GM21786 (cell line): ENCODE measurements around the gene CCPG1.
"Not testable (repeated sequence)": the region's sequence is repeated elsewhere in the genome, so short reads cannot be mapped to it uniquely, and the experiment has no call there.

ENCODE experiments used
- ATAC-seq: cut with Tn5 transposase; IDR thresholded peaks from one replicate; pipeline ENCODE4 v1.9.1; 2021; ENCODE audit not compliant: unreplicated experiment

CCPG1 gene, protein sequence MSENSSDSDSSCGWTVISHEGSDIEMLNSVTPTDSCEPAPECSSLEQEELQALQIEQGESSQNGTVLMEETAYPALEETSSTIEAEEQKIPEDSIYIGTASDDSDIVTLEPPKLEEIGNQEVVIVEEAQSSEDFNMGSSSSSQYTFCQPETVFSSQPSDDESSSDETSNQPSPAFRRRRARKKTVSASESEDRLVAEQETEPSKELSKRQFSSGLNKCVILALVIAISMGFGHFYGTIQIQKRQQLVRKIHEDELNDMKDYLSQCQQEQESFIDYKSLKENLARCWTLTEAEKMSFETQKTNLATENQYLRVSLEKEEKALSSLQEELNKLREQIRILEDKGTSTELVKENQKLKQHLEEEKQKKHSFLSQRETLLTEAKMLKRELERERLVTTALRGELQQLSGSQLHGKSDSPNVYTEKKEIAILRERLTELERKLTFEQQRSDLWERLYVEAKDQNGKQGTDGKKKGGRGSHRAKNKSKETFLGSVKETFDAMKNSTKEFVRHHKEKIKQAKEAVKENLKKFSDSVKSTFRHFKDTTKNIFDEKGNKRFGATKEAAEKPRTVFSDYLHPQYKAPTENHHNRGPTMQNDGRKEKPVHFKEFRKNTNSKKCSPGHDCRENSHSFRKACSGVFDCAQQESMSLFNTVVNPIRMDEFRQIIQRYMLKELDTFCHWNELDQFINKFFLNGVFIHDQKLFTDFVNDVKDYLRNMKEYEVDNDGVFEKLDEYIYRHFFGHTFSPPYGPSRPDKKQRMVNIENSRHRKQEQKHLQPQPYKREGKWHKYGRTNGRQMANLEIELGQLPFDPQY

DNA sequence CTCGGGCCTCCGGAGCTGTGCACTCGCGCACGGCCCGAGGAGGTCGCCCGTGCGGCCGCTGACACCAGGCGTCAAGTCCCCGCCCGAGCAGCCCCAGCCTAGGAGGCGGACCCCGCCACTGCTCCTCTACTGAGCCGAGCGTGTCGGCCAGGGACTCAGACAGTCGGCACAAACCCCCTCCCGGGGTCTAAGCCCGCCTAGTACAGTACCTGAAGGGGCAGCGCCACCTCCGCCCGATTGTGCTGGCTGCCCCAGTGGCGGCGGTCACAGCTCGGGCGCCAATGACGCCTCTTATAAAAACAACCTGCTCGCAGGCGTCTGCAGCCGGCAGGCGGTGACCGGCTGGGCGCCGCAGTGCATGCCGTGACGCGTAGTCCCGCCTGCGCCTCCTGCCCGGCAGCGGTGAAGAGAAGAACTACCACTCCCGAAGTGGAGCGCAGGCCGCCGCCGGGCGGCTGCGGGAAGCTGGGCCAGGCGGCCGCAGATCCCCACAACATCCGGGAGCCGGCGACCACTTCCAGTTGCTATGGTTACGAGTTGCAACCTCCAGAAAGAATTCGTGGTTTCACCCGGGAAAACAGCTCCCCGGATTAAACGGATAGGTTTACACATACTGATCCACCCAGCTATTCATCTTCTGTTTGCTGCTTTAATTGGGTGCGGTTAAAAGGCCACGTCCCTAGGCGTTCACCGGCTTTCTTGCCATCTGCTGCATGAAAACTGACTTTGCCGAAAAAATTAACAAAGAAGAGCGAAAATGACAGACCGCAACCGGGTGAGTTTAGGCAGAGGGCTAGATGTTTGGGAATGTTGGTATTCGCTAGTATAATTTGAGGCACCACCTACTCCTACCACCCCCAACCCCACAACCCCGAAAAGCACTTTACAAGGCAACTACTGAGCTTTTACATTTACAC is at the start of gene CCPG1, which contains the start of gene PIERCE2:
Gene CCPG1, minus strand, starts transcription at position 348 of the 917 bp plus-strand sequence. CDS start 18,935 bp downstream, outside the sequence.
Gene PIERCE2, plus strand, starts transcription at position 484 of the 917 bp plus-strand sequence. Its CDS starts 274 bp downstream, at position 758.
- peak; percentile 91 for ATAC-seq

DNA sequence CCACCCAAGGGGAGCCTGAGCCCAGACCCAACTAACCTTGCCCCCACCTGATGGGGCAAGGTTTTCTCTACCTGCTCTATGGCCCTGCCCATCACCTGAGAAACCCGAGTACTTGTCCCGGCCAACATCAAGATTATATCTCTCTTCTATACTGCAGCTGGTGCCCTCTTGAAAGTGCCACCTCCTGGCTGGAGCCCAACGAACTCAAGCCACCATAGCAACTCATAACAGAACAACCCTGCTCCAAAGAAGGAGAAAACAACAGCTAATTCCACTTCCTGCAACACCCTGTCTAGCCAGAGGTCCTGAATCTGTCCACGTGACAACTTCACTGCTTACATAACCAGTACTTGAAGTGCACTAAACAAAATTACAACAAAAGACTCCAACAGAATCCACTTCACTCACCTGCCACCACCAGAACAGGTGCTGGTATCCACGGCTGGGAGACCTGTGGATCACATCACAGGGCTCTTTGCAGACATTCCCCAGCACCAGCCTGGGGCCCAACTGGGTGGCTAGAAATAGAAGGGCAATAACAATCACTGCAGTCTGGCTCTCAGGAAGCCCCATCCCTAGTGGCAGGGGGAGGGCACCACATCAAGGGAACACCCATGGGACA is 49.4 kb upstream of the CCPG1 start:
- ATAC-seq: no peak

DNA sequence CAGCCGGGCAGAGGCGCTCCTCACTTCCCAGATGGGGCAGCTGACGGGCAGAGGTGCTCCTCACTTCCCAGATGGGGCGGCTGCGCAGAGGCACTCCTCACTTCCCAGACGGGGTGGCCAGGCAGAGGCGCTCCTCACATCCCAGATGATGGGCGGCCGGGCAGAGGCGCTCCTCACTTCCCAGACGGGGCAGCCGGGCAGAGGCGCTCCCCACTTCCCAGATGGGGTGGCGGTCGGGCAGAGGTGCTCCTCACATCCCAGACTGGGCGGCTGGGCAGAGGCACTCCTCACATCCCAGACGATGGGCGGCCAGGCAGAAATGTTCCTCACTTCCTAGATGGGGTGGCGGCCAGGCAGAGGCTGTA is 38.9 kb upstream of the CCPG1 start:
- ATAC-seq: not testable (repeated sequence)

DNA sequence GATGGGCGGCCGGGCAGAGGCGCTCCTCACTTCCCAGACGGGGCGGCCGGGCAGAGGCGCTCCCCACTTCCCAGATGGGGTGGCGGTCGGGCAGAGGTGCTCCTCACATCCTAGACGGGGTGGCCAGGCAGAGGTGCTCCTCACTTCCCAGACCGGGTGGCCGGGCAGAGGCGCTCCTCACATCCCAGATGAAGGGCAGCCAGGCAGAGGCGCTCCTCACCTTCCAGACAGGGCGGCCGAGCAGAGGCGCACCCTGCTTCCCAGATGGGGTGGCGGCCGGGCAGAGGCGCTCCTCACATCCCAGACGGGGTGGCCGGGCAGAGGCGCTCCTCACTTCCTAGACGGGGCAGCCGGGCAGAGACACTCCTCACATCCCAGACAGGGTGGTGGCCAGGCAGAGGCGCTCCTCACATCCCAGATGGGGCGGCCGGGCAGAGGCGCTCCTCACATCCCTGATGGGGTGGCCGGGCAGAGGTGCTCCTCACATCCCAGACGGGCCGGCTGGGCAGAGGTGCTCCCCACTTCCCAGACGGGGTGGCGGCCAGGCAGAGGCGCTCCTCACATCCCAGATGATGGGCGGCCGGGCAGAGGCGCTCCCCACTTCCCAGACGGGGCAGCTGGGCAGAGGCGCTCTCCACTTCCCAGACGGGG is 38.3 kb upstream of the CCPG1 start:
- not testable (repeated sequence) for ATAC-seq

DNA sequence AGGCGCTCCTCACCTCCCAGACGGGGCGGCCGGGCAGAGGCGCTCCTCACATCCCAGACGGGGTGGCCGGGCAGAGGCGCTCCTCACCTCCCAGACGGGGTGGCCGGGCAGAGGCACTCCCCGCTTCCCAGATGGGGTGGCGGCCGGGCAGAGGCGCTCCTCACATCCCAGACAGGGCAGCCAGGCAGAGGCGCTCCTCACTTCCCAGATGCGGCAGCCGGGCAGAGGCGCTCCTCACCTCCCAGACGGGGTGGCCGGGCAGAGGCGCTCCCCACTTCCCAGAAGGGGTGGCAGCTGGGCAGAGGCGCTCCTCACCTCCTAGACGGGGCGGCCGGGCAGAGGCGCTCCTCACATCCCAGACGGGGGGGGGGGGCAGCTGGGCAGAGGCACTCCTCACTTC is 37.8 kb upstream of the CCPG1 start:
- not testable (repeated sequence) for ATAC-seq

DNA sequence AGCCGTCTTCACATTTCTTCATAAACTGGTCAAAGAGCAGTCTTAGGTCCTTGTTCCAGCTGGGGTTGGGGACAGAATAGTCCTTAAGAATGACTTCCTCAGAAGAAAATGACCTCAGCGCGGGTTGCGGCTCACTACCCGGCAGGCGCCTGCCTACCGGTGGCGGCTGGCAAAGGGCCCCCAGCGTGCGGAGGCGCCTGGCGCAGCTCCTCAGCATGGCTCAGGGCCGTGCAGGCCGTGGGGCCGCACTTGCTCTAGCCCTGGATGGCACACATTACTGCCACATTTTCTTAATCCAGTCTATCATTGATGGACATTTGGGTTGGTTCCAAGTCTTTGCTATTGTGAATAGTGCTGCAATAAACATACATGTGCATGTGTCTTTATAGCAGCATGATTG is 35.0 kb upstream of the CCPG1 start:
- not testable (repeated sequence) for ATAC-seq

DNA sequence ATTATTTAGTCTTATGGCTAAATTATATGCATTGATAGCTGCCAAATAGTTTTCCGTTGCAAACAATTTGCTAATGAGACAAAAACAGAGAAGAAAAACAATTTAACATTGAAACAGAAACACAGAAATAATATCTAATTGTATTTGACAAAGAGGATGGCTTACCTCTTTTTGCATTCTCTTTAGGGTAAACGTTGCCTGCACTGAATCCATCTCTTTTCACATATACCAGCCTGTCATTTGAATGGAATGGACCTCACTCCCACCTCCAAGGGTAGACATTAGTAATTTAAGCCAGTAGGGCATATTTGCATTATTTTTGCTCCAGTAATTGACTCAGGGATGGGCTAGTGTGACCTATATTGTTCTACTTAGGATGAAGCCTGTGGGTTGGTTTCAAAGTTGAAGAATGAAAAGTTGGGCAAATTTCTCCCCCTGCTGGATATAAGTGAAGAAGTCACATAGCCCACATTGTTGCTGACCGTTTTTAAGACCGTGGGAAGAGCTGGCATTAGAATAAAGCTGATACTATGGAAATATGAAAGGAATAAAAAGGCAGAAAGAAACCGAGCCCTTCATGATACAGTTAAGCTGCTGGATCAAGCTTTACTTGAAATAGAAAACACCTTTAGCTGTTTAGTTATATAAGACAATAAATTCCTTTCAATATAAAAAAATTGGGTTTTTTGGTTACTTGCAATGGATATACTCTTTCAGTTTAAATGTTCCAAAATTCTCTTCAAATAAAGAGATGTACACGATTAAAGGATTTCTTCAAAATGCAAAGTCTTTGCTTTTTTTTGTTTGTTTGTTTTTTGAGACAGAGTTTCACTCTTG is 27.0 kb upstream of the CCPG1 start:
- peak; percentile 75 for ATAC-seq

DNA sequence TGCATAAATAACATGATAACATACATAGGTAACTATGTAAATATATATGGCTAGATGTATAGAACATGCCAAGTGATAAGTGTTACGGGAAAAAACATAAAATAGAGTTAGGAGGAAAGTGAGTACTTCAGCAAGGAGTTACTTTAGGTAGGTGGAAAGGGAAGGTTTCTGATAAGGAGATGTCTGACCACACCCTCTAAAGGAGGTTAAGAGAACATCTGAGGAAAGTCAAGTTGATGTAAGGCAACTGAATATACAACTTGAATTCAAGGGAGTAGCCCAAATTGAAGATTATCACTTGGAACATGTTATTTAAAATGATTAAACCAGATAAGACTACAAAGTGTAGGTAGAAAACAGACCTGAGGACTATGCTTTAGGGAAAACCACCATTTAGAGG is 13.9 kb upstream of the CCPG1 start:
- no peak for ATAC-seq

DNA sequence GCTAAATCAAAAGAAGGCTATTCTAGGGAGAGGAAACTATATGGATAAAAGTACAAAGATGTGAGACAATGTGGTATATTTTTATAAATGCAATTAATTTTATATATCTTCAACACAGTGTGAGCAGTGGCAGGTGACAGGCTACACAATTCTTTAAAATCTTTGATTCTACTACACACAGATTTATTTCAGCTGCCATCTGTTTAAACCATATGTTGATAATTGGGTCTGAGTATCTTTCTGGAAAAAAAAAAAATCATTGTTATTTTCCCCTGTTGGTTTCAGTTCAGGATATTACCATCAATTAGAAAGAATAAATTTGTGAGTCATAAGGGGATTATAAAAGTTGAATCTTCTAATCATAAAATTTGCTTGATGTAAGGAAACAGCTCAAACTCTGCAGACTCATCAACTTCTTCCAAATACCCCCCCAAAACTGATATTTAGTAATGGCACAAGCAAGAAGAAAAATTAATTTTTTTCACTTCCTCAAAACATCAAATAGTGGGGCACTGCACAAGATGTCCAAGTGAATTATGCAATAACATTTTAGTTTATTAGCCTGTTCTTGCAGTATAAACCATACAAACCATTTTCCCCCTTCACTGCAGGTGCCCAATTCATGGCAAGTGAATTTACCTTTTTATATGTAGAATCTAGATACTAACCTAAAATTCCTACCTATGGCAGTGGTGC is 12.2 kb upstream of the CCPG1 start:
- no peak for ATAC-seq

DNA sequence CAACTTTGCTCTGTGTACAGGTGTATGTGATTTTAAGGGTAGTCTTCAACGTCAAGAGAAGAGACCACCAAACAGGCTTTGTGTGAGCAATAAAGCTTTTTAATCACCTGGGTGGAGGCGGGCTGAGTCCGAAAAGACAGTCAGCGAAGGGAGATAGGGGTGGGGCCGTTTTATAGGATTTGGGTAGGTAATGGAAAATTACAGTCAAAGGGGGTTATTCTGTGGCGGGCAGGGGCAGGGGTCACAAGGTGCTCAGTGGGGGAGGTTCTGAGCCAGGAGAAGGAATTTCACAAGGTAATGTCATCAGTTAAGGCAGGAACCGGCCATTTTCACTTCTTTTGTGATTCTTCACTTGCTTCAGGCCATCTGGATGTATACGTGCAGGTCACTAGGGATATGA is 9.5 kb upstream of the CCPG1 start:
- ATAC-seq: not testable (repeated sequence)

DNA sequence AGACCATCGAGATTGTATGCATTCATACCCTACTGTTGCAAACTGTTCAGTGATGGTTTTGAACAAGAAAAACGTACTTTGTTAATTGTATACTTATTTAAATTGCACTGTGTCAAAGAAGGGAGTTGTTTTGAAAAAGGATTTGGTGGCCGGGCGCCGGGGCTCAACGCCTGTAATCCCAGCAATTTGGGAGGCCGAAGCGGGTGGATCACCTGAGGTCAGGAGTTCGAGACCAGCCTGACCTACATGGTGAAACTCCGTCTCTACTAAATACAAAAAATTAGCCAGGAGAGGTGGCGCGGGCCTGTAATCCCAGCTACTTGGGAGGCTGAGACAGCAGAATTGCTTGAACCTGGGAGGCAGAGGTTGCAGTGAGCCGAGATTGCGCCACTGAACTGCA is 817 bp upstream of the CCPG1 start:
- not testable (repeated sequence) for ATAC-seq

DNA sequence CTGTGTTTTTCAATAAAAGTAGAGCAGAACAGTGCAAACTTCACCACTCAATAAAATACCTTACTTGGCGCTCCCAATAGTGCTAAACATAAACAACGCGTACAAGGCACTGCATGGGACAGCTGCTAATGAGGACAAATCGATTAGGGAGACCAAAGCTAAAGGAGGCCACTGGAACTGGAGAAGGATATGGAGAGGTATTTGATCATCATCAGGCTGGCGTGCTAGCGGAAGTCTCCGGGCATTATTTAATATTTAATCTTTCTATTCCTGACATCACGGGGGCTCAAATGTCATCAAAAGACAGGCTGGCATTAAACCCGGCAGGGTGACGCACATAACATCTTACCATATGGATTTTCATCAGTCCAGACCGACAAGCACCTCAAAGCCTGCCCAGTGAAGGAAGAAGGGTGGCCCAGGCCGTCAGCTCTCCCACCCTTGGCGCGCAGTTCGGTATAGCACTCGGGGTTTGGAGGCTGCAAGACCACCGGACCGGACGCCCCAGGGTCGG is 604 bp downstream of the CCPG1 start:
- ATAC-seq: peak; percentile 7

DNA sequence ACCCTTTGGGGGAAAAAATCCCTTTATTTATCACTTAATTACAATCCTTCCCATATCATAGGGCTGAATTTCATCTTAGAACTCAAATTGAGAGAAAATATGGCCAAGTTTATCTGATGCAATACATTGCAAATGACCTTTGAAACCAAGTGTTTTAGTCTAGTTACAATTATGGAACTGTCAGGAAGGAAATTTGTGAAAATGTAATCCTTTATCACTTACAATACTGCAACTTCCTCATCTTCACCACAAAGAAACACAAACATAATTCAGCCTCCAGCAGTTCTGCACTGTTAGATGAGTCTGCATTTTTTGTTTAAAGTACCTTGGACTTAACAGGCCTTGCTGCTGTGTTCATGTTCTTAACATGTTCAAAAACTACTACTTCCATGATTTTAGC is 4.6 kb downstream of the CCPG1 start:
- ATAC-seq: no peak

DNA sequence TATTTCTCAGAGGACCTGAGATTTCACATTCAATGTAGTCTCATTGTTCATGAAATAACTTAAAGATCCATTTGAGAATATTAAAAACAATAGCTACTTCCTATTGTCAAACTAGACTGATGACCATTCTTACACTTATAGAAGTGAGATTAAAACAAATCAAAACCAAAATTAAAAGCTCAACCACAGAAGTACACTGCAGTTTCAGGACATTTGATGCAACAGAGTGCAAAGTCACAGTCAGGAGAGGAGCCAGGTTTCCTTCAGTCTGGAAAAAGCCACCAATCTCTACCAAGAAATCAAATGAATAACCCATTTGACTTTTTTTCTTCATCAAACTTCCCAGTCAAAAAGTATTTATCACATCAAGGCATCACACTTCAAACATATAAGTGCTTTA is 5.5 kb downstream of the CCPG1 start:
- peak; percentile 47 for ATAC-seq

DNA sequence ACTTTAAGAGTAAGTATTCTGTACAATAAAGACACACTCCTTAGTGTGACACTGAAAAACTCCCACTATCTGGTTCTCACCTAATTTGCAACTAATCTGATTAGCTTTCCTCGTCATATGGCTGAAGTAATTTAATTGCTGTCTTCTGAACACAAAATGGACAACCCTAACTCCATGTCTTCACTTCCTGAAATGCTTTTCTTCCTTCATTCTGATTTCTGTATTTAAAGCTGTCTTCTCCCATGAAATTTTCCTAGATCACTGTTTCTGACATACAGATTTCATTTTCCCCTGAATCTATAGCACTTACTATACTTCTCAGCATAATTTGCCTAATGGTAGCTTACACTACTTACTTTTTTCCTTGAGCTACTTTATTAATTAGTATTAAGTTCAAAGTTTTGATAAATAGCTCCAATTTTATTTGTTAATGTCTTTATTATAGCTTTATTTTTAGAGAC is 6.3 kb downstream of the CCPG1 start:
- no peak for ATAC-seq

DNA sequence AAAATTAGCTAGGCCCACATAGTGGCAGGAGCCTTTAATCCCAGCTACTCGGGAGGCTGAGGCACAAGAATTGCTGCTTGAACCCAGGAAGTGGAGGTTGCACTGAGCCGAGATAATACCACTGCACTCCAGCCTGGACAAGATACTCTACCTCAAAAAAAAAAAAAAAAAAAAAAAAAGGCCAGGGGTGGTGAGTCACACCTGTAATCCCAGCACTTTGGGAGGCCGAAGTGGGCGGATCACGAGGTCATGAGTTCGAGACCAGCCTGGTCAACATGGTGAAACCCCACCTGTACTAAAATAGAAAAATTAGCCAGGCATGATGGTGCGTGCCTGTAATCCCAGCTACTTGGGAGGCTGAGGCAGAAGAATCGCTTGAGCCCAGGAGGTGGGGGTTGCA is 8.1 kb downstream of the CCPG1 start:
- not testable (repeated sequence) for ATAC-seq

DNA sequence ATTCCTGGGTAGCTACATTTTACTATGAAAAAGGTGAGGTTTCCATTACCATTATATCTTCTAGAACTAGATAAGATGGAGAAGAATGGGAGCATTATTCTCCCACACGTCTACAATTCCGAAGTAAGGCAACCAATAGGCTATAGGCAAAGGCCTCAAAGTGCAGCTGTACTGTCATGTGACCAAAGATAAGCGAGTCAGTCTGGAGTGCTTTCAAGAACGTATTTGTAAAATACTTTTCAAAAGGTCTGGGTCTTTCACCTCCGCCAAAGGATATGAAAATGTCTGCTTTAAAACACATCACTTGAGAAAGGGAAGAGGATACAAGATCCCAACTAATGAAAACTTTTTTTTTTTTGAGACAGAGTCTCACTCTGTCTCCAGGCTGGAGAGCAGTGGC is 9.9 kb downstream of the CCPG1 start:
- no peak for ATAC-seq

DNA sequence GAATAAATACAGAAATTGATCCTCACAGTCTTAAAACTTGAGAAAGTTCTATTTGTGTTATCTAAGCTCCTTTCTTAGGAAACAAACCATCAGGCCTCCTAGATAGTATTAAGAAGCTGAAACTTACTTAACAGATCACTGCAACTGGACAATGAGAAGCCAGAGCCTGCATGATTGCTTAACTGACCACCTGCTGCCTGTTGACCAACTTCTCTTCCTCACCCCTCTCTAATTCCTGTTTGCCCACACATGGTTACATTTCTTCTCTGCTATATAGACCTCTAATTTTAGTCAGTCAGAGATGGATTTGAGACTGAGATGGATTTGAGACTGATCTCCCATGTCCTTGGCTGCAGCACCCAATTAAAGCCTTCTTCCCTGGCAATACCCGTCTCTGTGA is 13.5 kb downstream of the CCPG1 start:
- ATAC-seq: no peak
